NCI-H146 (cell line): ENCODE results near the gene RPL39L.
"Not testable (repeated sequence)": the region's sequence is repeated elsewhere in the genome, so short reads cannot be mapped to it uniquely, and the experiment has no call there.

Experiments
- DNase-seq: peaks from one replicate; lab custom pipeline; 2025; lab: John Stamatoyannopoulos, UW

Gene RPL39L

GRCh38 chr3:187139126-187139894, at the start of gene RPL39L:
Gene RPL39L (minus strand): TSS chr3:187139496. CDS start chr3:187121300, 18,196 bp downstream.
- peak; percentile 63 for DNase-seq

GRCh38 chr3:187188931-187189330, 49.6 kb upstream of the RPL39L start:
- DNase-seq, result no peak

- DNase-seq, result no peak
Observed at GRCh38 chr3:187186801-187187421, 47.6 kb upstream of the RPL39L start.

GRCh38 chr3:187186375-187186774, 47.1 kb upstream of the RPL39L start:
- DNase-seq, result no peak

GRCh38 chr3:187185759-187186158, 46.5 kb upstream of the RPL39L start:
- DNase-seq, result no peak

- no peak for DNase-seq
Observed at GRCh38 chr3:187183903-187184302, 44.6 kb upstream of the RPL39L start.

GRCh38 chr3:187183210-187183862, 44.0 kb upstream of the RPL39L start:
- DNase-seq, result no peak

GRCh38 chr3:187181454-187182170, 42.3 kb upstream of the RPL39L start:
- no peak for DNase-seq

GRCh38 chr3:187172929-187173328, 33.6 kb upstream of the RPL39L start:
- DNase-seq, result no peak

GRCh38 chr3:187170911-187171310, 31.6 kb upstream of the RPL39L start:
- not testable (repeated sequence) for DNase-seq

GRCh38 chr3:187169231-187169960, 30.1 kb upstream of the RPL39L start:
- no peak for DNase-seq

- DNase-seq, result no peak
Observed at GRCh38 chr3:187167777-187168176, 28.5 kb upstream of the RPL39L start.

GRCh38 chr3:187166750-187167149, 27.5 kb upstream of the RPL39L start:
- DNase-seq, result no peak

GRCh38 chr3:187165144-187165543, 25.8 kb upstream of the RPL39L start:
- peak; percentile 77 for DNase-seq

- no peak for DNase-seq
Observed at GRCh38 chr3:187162265-187162953, 23.1 kb upstream of the RPL39L start.

- DNase-seq, result no peak
Observed at GRCh38 chr3:187161556-187161955, 22.3 kb upstream of the RPL39L start.

GRCh38 chr3:187150599-187150998, 11.3 kb upstream of the RPL39L start:
- DNase-seq, result peak; percentile 23

GRCh38 chr3:187150186-187150585, 10.9 kb upstream of the RPL39L start:
- DNase-seq, result no peak

- DNase-seq, result no peak
Observed at GRCh38 chr3:187146389-187146788, 7.1 kb upstream of the RPL39L start.

- DNase-seq, result no peak
Observed at GRCh38 chr3:187145149-187145895, 6.0 kb upstream of the RPL39L start.
